Muscle layer of duodenum (tissue), 2 donors: ENCODE results near the gene PACRG.

Source experiments
- H3K27ac ChIP-seq: one replicate; pipeline ENCODE4 v1.7.0; 2013; ENCODE audit warnings: mild to moderate bottlenecking, low read length
- H3K27me3 ChIP-seq: one replicate; pipeline ENCODE4 v1.7.0; 2013; ENCODE audit warnings: low read depth, mild to moderate bottlenecking, control low read depth, low read length
- H3K36me3 ChIP-seq, 2 donors: one replicate each; pipeline ENCODE4 v1.7.0; 2013; ENCODE audit warnings: low read length in 2 of 2, control low read depth in 1 of 2, mild to moderate bottlenecking in 1 of 2; ENCODE audit not compliant: insufficient read depth in 2 of 2, control insufficient read depth in 1 of 2
- H3K4me1 ChIP-seq, 2 donors: one replicate each; pipeline ENCODE4 v1.7.0; 2013; ENCODE audit warnings: low read length in 2 of 2, mild to moderate bottlenecking in 2 of 2, control low read depth in 1 of 2, moderate library complexity in 1 of 2; ENCODE audit not compliant: insufficient read depth in 2 of 2, control insufficient read depth in 1 of 2
- H3K4me3 ChIP-seq, 2 donors: one replicate each; pipeline ENCODE4 v1.7.0; 2013; ENCODE audit warnings: low read length in 2 of 2, low read depth in 1 of 2, mild to moderate bottlenecking in 1 of 2
- H3K9me3 ChIP-seq, 2 donors: one replicate each; pipeline ENCODE4 v1.7.0; 2013; ENCODE audit warnings: low read length in 2 of 2, control low read depth in 1 of 2, mild to moderate bottlenecking in 1 of 2; ENCODE audit not compliant: control insufficient read depth in 1 of 2
- donor health status: healthy.

Gene PACRG

DNA sequence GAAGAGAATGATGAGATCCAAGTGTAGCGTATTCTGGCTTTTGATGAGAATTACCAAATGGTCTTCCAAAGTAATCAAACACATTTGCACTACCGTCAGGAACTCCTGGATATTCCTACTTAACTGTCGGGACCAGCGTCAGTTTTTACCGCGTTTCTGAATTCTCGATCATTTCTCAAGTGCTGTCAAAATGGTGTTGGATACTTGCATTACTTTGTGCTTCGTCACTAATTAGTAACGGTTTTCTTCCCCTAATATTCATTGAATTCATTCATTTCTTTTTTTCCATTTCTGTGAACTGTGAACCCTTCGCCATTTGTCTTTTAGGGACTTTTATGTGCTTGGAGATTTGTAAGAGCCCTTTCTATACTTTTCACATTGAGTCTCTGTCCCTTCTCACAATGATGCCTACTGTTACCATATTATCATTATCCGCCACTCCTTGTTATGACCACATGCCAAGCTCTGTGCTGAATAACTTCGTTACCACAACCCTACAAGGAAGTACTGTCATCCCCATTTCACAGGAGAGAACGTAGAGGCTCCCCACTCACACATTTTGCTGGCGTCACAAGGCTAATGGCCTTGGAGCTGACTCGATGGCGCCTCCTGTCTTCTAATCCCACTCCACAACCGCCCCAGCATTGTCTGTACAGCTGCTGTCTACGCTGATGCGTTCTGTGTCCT lies 612.6 kb downstream of the PACRG start:
- H3K36me3 ChIP-seq, result no peaks in the 10 kb centered on the region
- no peaks in the 10 kb centered on the region for H3K9me3 ChIP-seq
- no peaks in the 10 kb centered on the region for H3K4me1 ChIP-seq
- H3K27me3 ChIP-seq, result no peaks in the 10 kb centered on the region
- H3K4me3 ChIP-seq, result no peak overlapping the region
- no peak overlapping the region for H3K27ac ChIP-seq

DNA sequence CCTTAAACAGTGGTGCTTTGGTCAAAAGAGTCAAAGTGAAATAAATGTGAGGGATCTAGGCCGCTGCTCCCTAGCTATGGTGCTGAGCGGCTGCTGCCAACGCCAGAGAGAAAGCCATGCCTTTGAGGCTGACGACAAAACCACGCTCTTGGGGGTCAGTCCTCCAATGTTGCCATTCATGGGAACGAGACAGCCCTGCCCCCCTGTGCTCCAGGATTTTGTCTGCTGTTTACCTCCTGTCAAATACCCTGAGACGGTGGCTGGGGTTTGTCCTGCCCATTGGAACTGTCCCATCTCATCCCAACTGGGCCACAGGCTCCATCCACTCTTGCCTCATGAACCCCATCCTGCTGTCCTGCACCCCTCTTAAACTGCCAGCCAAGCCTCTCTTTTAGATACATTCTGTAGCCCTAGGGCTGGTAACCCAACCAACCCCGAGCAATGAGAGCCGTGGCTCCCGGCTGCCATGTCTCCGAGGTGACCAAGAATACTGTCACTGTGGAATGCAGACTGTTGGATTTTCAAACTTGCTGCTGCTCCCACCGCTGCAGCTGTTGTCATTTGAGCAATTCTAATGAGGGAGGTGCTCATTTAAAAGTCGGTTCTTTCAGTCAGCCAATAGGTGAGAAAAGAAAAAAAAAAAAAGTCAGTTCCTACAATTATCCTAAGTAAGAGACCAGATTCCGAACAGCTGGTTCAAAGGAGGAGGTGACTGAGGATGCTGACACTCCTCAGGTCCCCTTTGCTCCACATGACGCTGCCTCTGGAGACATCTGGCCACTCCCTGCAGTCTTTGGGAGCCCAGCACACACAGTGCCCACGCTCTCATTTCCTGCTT lies 613.7 kb downstream of the PACRG start:
- no peaks in the 10 kb centered on the region for H3K27me3 ChIP-seq
- H3K4me1 ChIP-seq, result peaks cover 0 to 4% of the 10 kb centered on the region in 2 donors
- no peaks in the 10 kb centered on the region for H3K9me3 ChIP-seq
- H3K4me3 ChIP-seq, result no peak overlapping the region
- no peak overlapping the region for H3K27ac ChIP-seq
- H3K36me3 ChIP-seq, result no peaks in the 10 kb centered on the region

DNA sequence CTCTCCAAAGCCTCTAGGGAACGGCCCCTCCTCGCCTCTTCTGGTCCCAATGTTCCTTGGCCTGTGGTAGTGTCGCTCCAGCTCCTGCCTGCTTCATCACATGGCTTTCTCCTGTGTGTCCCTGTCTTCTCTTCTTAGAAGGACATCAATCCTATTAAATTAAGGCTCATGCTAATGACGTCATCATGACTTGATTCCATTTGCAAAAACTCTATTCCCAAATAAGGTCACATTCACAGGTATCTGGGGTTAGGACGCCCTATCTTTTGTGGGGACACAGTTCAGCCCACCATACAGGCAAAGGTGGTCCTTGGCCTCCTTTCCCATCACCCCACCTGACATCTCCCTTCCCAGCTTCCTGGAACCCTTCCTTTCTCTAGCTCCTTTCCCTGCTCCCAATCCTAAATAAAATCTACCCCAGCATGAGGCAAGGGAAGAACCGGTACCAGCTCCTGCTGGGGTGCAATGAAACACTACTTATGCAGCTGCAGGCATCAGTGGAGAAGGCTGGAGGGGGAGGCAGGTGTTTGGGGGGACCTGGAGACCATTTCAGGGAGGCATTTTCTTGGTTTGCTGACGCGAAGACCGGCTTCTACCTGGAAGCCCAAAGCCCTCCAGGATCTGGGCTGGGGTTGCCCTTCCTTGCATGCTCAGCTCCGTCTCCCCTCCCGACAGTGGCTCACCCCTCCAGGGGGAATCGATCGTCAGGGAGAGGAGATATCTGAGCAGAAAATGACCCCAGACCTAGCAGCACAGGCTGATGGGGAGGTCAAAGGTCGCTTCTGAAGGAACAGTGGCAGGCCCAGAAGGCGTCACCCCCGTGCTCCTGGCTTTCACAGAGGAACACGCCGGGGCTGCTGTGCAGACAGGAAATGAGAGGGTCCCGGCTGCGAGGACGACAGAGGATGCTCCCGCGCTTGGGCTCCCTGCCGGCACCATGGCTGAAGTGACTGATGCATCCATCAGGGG lies 615.1 kb downstream of the PACRG start:
- Histone ChIP-seq H3K27me3 (no peaks in the 10 kb centered on the region), H3K27ac (no peak overlapping the region), H3K4me1 (peaks cover 0 to 4% of the 10 kb centered on the region in 2 donors), H3K9me3 (no peaks in the 10 kb centered on the region), H3K4me3 (no peak overlapping the region), H3K36me3 (no peaks in the 10 kb centered on the region)

DNA sequence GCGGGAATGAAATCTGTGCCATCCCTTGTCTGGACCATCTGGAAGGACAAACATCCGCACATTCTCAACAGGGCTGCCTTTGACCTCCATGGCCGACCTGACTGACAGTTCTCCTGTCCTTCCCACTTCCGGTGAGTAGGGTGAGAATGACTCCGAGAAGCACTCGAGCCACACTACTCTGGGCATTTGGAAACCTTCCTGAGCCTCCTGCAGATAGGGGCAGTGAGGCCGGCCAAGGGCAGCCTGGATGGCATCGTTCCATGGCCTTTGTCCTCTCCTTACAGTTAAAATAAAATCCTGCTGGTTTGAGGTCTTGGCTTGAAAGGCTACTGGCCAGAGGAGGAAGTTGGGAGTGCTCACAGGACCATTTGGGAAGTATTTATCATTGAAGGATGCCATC lies 615.8 kb downstream of the PACRG start:
- peaks cover 0 to 4% of the 10 kb centered on the region in 2 donors for H3K4me1 ChIP-seq
- H3K36me3 ChIP-seq, result no peaks in the 10 kb centered on the region
- H3K9me3 ChIP-seq, result no peaks in the 10 kb centered on the region
- no peaks in the 10 kb centered on the region for H3K27me3 ChIP-seq
- H3K27ac ChIP-seq, result no peak overlapping the region
- no peak overlapping the region for H3K4me3 ChIP-seq

DNA sequence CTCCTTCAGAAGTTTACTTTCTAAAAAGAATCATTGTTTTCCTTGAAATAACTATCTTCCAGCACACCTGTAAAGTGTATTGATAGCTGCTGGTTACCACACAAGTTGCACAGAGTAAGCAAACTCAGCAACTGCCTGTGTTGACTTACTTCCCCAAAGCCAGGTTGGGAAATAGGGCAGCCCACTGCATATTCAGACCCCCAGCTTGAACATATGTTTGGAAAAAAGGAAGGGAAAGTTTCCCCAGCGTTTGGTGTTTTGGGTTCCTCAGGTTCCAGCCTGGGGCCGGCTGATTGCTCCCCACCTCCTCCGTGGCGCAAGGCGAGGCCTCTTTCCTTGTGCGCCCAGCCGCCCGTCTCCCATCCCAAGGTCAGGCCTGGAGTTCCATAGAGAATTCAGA lies 616.6 kb downstream of the PACRG start:
- Histone ChIP-seq H3K36me3 (no peaks in the 10 kb centered on the region), H3K27ac (no peak overlapping the region), H3K9me3 (no peaks in the 10 kb centered on the region), H3K4me3 (no peak overlapping the region), H3K27me3 (no peaks in the 10 kb centered on the region), H3K4me1 (peaks cover 0 to 4% of the 10 kb centered on the region in 2 donors)

DNA sequence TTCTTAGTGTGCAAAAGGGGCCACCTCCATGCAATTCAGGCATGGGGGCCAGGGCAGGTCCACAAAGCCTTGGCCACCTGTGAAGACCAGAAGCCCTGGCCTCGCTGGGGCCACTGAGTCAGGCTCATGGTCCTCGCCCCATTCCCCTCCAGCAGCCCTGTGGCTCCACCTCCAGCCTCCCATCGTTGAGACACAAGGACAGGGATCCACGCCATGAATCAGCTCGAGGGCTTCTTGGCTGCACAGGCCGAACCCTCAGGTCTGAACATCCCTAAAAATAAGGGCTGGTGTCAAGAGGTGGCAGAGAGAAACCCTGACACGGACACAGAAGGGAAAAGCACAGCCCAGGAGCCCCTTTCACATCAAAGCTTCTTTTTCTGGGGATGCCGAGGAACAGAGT lies 618.2 kb downstream of the PACRG start:
- Histone ChIP-seq H3K4me3 (no peak overlapping the region), H3K27ac (no peak overlapping the region), H3K36me3 (no peaks in the 10 kb centered on the region), H3K27me3 (no peaks in the 10 kb centered on the region), H3K9me3 (no peaks in the 10 kb centered on the region), H3K4me1 (peaks cover 0 to 4% of the 10 kb centered on the region in 2 donors)

DNA sequence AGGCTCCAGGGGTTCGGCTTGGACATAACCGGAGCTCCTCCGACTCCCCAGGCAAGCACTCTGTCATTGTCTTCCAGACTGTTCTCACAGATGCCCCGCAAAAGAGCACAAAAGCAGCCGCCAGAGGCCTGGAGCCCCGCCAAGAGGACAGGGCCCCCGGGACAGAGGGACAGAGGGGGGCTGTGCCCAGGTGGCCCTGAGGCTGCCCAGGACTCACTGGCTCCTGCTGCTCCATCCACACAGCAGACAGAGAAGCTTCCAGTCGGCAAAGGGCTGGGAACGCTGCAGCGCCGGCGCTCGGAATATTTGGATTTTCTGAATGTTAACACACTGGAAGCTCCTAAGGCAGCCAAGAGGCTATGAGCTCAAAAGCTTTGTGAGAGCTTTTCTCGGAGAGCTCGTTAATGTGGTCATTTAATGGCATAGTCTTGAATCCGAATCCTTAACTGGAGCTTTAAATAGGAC lies 618.8 kb downstream of the PACRG start:
- no peak overlapping the region for H3K27ac ChIP-seq
- no peaks in the 10 kb centered on the region for H3K36me3 ChIP-seq
- H3K4me1 ChIP-seq, result peaks cover 0 to 4% of the 10 kb centered on the region in 2 donors
- H3K4me3 ChIP-seq, result peak overlapping the region in 1 of 2 donors; percentile 16
- H3K9me3 ChIP-seq, result no peaks in the 10 kb centered on the region
- no peaks in the 10 kb centered on the region for H3K27me3 ChIP-seq

DNA sequence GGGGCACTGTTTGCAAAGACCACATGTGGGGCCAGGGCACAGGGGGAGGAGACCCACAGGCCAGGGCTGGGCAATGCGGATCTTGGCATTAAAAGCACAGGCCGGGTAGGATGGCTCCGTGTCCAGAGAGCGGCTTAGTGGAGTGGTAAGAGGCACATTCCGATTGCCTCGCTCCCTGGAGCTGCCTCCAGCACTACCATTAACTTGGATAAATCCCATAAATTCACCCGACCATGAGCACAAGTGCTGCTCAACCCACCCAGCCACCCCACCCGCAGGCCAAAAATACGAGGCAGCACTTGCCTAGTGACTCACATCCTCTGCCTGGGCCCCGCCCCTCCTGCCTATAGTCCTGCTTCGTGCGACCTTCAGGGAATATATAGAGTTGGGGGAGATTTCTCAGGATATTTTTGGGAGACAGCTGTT lies 619.3 kb downstream of the PACRG start:
- no peaks in the 10 kb centered on the region for H3K36me3 ChIP-seq
- no peaks in the 10 kb centered on the region for H3K27me3 ChIP-seq
- H3K4me1 ChIP-seq, result peaks cover 0 to 4% of the 10 kb centered on the region in 2 donors
- H3K4me3 ChIP-seq, result no peak overlapping the region
- H3K27ac ChIP-seq, result no peak overlapping the region
- H3K9me3 ChIP-seq, result no peaks in the 10 kb centered on the region

DNA sequence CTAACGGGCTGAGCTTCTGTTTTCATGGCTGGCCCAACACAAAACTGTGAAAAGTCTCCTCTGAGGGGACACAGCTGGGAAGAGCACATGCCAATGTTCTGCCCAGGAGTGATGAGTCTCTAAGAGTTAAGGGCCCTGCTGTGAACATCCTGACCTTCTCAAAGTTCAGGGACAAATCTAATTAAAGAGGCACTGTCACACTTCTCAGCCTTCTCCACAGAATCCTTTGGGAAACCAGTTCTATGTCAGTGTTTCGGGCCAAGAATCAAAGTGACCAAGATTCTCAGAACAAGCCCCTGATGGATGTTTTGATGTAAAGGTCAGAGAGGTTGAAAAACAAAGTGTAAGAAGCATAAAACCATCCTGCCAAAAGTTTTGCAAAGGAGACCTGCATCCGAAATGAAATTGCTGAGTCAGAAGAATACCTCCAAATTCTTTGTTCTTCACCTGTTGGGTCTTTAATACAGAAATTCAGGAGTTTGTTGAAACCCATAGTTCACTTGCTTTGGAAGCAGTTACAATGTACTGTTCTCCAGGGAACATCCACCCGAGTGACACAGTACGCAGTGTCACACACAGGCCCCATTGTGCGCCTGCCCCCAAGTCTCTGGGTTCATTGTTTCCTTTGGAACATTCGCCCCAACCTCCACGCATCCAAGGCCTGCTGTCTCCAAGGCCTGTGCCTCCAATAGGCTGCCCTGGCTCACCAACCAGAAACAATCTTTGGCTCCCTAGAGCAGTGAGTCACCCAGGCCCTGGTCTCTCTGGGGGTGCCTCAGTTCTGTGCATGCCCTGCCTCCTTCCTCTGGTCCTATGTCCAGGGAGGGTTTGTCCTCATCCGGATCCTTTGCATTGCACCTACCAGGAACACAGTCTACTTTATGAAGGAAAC lies 621.3 kb downstream of the PACRG start:
- Histone ChIP-seq H3K36me3 (no peaks in the 10 kb centered on the region), H3K9me3 (no peaks in the 10 kb centered on the region), H3K27me3 (no peaks in the 10 kb centered on the region), H3K27ac (peak overlapping the region; percentile 11), H3K4me3 (no peak overlapping the region), H3K4me1 (peaks cover 0 to 6% of the 10 kb centered on the region in 2 donors)

DNA sequence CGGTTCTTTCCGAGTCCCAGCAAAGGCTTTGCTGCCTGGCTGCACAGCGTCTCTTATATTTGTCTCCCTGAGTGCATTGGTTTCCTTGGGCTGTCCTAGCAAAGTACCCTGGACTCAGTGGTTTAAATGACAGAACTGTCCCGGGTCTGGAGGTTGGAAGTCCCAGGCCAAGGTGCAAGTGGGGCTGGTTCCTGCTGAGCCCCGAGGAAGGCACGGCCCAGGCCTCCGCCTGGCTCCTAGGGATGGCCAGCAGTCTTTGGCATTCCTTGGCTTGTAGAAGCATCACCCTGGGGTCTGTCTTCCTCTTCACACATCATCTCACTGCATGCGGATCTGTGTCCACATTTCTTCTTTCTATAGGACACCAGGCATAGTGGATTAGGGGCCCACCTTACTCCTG lies 621.9 kb downstream of the PACRG start:
- H3K9me3 ChIP-seq, result no peaks in the 10 kb centered on the region
- peaks cover 0 to 12% of the 10 kb centered on the region in 2 donors for H3K4me1 ChIP-seq
- H3K4me3 ChIP-seq, result no peak overlapping the region
- no peak overlapping the region for H3K27ac ChIP-seq
- H3K27me3 ChIP-seq, result no peaks in the 10 kb centered on the region
- no peaks in the 10 kb centered on the region for H3K36me3 ChIP-seq
